ENCODE results near the gene NUCB1. TPM values are rescaled to one million over a fixed set of nuclear protein-coding genes. Genes with fewer than 3 reads are reported as not detected.

NUCB1 gene
- total RNA-seq, 1 experiment from 2014 or later = 142 TPM

- intact Hi-C loops (cut with micrococcal nuclease; ENCODE audit: unreplicated experiment) = no loop called here
- Histone ChIP-seq H3K27me3 (replicated peaks; ENCODE audit: control insufficient read depth, insufficient read depth, low read length) (no peaks in the 10 kb centered on the region), H3K36me3 (ENCODE audit: control insufficient read depth, insufficient read depth, low read length) (no peaks in the 10 kb centered on the region), H3K9me3 (no peaks in the 10 kb centered on the region), H3K4me3 (ENCODE audit: low read depth, low read length) (no peak overlapping the region), H3K4me1 (peaks cover 28% of the 10 kb centered on the region)
- H3K27ac Mint-ChIP-seq (ENCODE audit: unreplicated experiment) = peak overlapping the region; percentile 76
- CTCF ChIA-PET = interaction anchor here (1.1 kb wide), 1 partner anchor 22 kb away, joined by 4 read pairs; no protein-coding TSS in a partner anchor
- peaks cover 23% of the 10 kb centered on the region for H3K4me1 Mint-ChIP-seq (ENCODE audit: low read depth, unreplicated experiment)
- POLR2A ChIA-PET = no interaction called here
- no peaks in the 10 kb centered on the region for H3K36me3 Mint-ChIP-seq (ENCODE audit: insufficient read depth, unreplicated experiment)
- H3K4me3 Mint-ChIP-seq (ENCODE audit: unreplicated experiment) = peak overlapping the region; percentile 17
- no peaks in the 10 kb centered on the region for H3K27me3 Mint-ChIP-seq (ENCODE audit: insufficient read depth, unreplicated experiment)
- no TSS peak for BruUV-seq (replicated peaks)
- no peak for TF ChIP-seq CTCF (IDR thresholded peaks at IDR 0.05; ENCODE audit: insufficient read depth in 1 of 2, low read depth in 1 of 2, low read length in 1 of 2, severe bottlenecking in 1 of 2, unreplicated experiment in 1 of 2)
- H3K9me3 Mint-ChIP-seq (ENCODE audit: unreplicated experiment) = no peaks in the 10 kb centered on the region
- DNase-seq = no peak
These were observed 33.4 kb upstream of the NUCB1 start for GRCh38 chr19:48866692-48867091.

GRCh38 chr19:48867123-48867745 lies 32.9 kb upstream of the NUCB1 start:
- Mint-ChIP-seq H3K27ac (ENCODE audit: unreplicated experiment) (peak overlapping the region; percentile 76), H3K27me3 (ENCODE audit: insufficient read depth, unreplicated experiment) (peaks cover 2% of the 10 kb centered on the region), H3K9me3 (ENCODE audit: unreplicated experiment) (no peaks in the 10 kb centered on the region), H3K4me1 (ENCODE audit: low read depth, unreplicated experiment) (peaks cover 25% of the 10 kb centered on the region), H3K36me3 (ENCODE audit: insufficient read depth, unreplicated experiment) (peaks cover 5% of the 10 kb centered on the region), H3K4me3 (ENCODE audit: unreplicated experiment) (peak overlapping the region; percentile 17)
- H3K27me3 ChIP-seq (replicated peaks; ENCODE audit: control insufficient read depth, insufficient read depth, low read length) = no peaks in the 10 kb centered on the region
- no peak for TF ChIP-seq CTCF (IDR thresholded peaks at IDR 0.05; ENCODE audit: insufficient read depth in 1 of 2, low read depth in 1 of 2, low read length in 1 of 2, severe bottlenecking in 1 of 2, unreplicated experiment in 1 of 2)
- intact Hi-C loops (cut with micrococcal nuclease; ENCODE audit: unreplicated experiment) = no loop called here
- H3K36me3 ChIP-seq (ENCODE audit: control insufficient read depth, insufficient read depth, low read length) = no peaks in the 10 kb centered on the region
- no TSS peak for BruUV-seq (replicated peaks)
- POLR2A ChIA-PET = interaction anchor here (0.5 to 0.6 kb wide), 2 partner anchors 32 to 97 kb away, joined by 3 read pairs; no protein-coding TSS in a partner anchor
- no peaks in the 10 kb centered on the region for H3K9me3 ChIP-seq
- peak in 1 of 2 experiments; percentile 60 for DNase-seq
- CTCF ChIA-PET = interaction anchor here (1.1 kb wide), 1 partner anchor 23 kb away, joined by 4 read pairs; no protein-coding TSS in a partner anchor
- H3K4me1 ChIP-seq = peaks cover 28% of the 10 kb centered on the region
- peak overlapping the region; percentile 21 for H3K4me3 ChIP-seq (ENCODE audit: low read depth, low read length)

- Mint-ChIP-seq H3K9me3 (ENCODE audit: unreplicated experiment) (no peaks in the 10 kb centered on the region), H3K27ac (ENCODE audit: unreplicated experiment) (peak overlapping the region; percentile 76), H3K4me1 (ENCODE audit: low read depth, unreplicated experiment) (peaks cover 27% of the 10 kb centered on the region), H3K36me3 (ENCODE audit: insufficient read depth, unreplicated experiment) (peaks cover 10% of the 10 kb centered on the region), H3K4me3 (ENCODE audit: unreplicated experiment) (peak overlapping the region; percentile 30), H3K27me3 (ENCODE audit: insufficient read depth, unreplicated experiment) (peaks cover 3% of the 10 kb centered on the region)
- no peaks in the 10 kb centered on the region for H3K36me3 ChIP-seq (ENCODE audit: control insufficient read depth, insufficient read depth, low read length)
- no peak for TF ChIP-seq CTCF (IDR thresholded peaks at IDR 0.05; ENCODE audit: insufficient read depth in 1 of 2, low read depth in 1 of 2, low read length in 1 of 2, severe bottlenecking in 1 of 2, unreplicated experiment in 1 of 2)
- H3K27me3 ChIP-seq (replicated peaks; ENCODE audit: control insufficient read depth, insufficient read depth, low read length) = no peaks in the 10 kb centered on the region
- no peak for DNase-seq
- H3K4me1 ChIP-seq = peaks cover 28% of the 10 kb centered on the region
- ChIA-PET POLR2A (interaction anchor here (0.5 to 0.7 kb wide), 3 partner anchors 32 to 611 kb away, joined by 3 read pairs; no protein-coding TSS in a partner anchor), CTCF (interaction anchor here (1.1 kb wide), 1 partner anchor 23 kb away, joined by 4 read pairs; no protein-coding TSS in a partner anchor)
- no peaks in the 10 kb centered on the region for H3K9me3 ChIP-seq
- BruUV-seq (replicated peaks) = no TSS peak
- intact Hi-C loops (cut with micrococcal nuclease; ENCODE audit: unreplicated experiment) = no loop called here
- H3K4me3 ChIP-seq (ENCODE audit: low read depth, low read length) = peak overlapping the region; percentile 21
These were observed 32.4 kb upstream of the NUCB1 start for GRCh38 chr19:48867746-48868113.
